HepG2 (cell line): Measurements from ENCODE around the gene KANSL1L. TPM values are rescaled to one million over a fixed set of nuclear protein-coding genes. Genes with fewer than 3 reads are reported as not detected.

Experiments used
- ATF7 ChIP-seq, 2 experiments: fragments of 450-650 bp in 1 of 2; sonication (generic) in 1 of 2; formaldehyde crosslinking in 1 of 2; IDR thresholded peaks; 2 replicates each; pipeline versions ENCODE4 v1.4.0 to v1.6.1; 2016 to 2020; ENCODE audit warnings: antibody characterized with exemption in 1 of 2, mild to moderate bottlenecking in 1 of 2, missing genetic modification reagents in 1 of 2
- ATF7-NPFF ChIP-seq: sonication (generic); formaldehyde crosslinking; IDR thresholded peaks from 2 replicates; pipeline ENCODE4 v1.8.1; 2023; ENCODE audit warnings: mild to moderate bottlenecking, low read depth, missing genetic modification reagents, moderate library complexity
- KLF12 ChIP-seq: sonication (generic); formaldehyde crosslinking; IDR thresholded peaks from 2 replicates; pipeline ENCODE4 v1.4.0; 2020; ENCODE audit warnings: missing genetic modification reagents, borderline replicate concordance
- SMC3 ChIP-seq: IDR thresholded peaks from 2 replicates; pipeline ENCODE4 v1.6.1; 2011; ENCODE audit warnings: low read length, improper control_type of control experiment
- TOE1 ChIP-seq: sonication (generic); formaldehyde crosslinking; IDR thresholded peaks from 2 replicates; pipeline ENCODE4 v1.4.0; 2020; ENCODE audit warnings: mild to moderate bottlenecking, missing genetic modification reagents
- ZNF580 ChIP-seq: IDR thresholded peaks from 2 replicates; pipeline ENCODE4 v1.6.1; 2016; ENCODE audit warnings: low read depth, borderline replicate concordance
- ZNF839 ChIP-seq: sonication (generic); formaldehyde crosslinking; IDR thresholded peaks from 2 replicates; pipeline ENCODE4 v1.4.0; 2020; ENCODE audit warnings: missing genetic modification reagents, mild to moderate bottlenecking, borderline replicate concordance
- polyA plus RNA-seq, 8 experiments: library from polyadenylated mRNA; depleted of rRNA in 3 of 8; stranded (reverse) in 7 of 8; unstranded in 1 of 8; fragments of >200 nt; fragmentation: Illumina TruSeq in 4 of 8; extraction: Trizol in 4 of 8; gene quantifications; 2 replicates each; pipeline versions ENCODE4 v1.2.1 to v1.2.3, GENCODE V29; 2011 to 2016; ENCODE audit warnings: low read depth in 4 of 8, missing spikeins in 1 of 8, mixed read lengths in 1 of 8; ENCODE audit not compliant: insufficient read depth in 1 of 8
- total RNA-seq, 5 experiments: library from RNA; depleted of rRNA; stranded (reverse); fragments of >200 nt; fragmentation: Illumina TruSeq; extraction: Trizol; gene quantifications; 2 replicates each; pipeline ENCODE4 v1.2.3, GENCODE V29; 2016; ENCODE audit warnings: low read depth in 1 of 5
- TF ChIP-seq, protein P1 (sequence below): sonication (generic); formaldehyde crosslinking; IDR thresholded peaks from 2 replicates; pipeline ENCODE4 v1.4.0; 2020; ENCODE audit warnings: missing genetic modification reagents, borderline replicate concordance
- TF ChIP-seq, protein P2 (sequence below): sonication (generic); formaldehyde crosslinking; IDR thresholded peaks from 2 replicates; pipeline ENCODE4 v1.4.0; 2020; ENCODE audit warnings: missing genetic modification reagents, mild to moderate bottlenecking, borderline replicate concordance

KANSL1L gene
- total and polyA plus RNA-seq, 2 of the 13 experiments (the other 11 are each of a cell fraction or from before 2014, with no cell fraction given), result 5.4 to 10.3 TPM

GRCh38 chr2:210170446-210171303, 534 bp downstream of the KANSL1L start (continued):
- TF ChIP-seq, protein P1, sequence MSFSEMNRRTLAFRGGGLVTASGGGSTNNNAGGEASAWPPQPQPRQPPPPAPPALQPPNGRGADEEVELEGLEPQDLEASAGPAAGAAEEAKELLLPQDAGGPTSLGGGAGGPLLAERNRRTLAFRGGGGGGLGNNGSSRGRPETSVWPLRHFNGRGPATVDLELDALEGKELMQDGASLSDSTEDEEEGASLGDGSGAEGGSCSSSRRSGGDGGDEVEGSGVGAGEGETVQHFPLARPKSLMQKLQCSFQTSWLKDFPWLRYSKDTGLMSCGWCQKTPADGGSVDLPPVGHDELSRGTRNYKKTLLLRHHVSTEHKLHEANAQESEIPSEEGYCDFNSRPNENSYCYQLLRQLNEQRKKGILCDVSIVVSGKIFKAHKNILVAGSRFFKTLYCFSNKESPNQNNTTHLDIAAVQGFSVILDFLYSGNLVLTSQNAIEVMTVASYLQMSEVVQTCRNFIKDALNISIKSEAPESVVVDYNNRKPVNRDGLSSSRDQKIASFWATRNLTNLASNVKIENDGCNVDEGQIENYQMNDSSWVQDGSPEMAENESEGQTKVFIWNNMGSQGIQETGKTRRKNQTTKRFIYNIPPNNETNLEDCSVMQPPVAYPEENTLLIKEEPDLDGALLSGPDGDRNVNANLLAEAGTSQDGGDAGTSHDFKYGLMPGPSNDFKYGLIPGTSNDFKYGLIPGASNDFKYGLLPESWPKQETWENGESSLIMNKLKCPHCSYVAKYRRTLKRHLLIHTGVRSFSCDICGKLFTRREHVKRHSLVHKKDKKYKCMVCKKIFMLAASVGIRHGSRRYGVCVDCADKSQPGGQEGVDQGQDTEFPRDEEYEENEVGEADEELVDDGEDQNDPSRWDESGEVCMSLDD (CRISPR knock-in tag), result 0 out of 2 replicates have a peak, but pooled peaks have one; percentile 20
- no peak for TF ChIP-seq TOE1 (CRISPR knock-in tag)
- TF ChIP-seq ZNF580 (CRISPR knock-in tag), result no peak
- no peak for TF ChIP-seq ZNF839
- TF ChIP-seq, protein P2, sequence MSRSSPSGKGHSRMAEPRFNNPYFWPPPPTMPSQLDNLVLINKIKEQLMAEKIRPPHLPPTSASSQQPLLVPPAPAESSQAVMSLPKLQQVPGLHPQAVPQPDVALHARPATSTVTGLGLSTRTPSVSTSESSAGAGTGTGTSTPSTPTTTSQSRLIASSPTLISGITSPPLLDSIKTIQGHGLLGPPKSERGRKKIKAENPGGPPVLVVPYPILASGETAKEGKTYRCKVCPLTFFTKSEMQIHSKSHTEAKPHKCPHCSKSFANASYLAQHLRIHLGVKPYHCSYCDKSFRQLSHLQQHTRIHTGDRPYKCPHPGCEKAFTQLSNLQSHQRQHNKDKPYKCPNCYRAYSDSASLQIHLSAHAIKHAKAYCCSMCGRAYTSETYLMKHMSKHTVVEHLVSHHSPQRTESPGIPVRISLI (CRISPR knock-in tag), result 0 out of 2 replicates have a peak, but pooled peaks have one; percentile 5
- no peak for TF ChIP-seq ATF7 (IDR thresholded peaks at IDR 0.05)
- TF ChIP-seq ATF7 (CRISPR knock-in tag; IDR thresholded peaks at IDR 0.05), result peak; percentile 2; the same call in 1 of the 2 replicates
- peak; percentile 19; the same call in 1 of the 2 replicates for TF ChIP-seq SMC3
- peak; percentile 68 for TF ChIP-seq ATF7-NPFF (CRISPR knock-in tag)
- peak; percentile 26; the same call in 1 of the 2 replicates for TF ChIP-seq KLF12
